RPMI8226 (cell line): ENCODE measurements around the gene STRN.
"Not testable (repeated sequence)": the region's sequence is repeated elsewhere in the genome, so short reads cannot be mapped to it uniquely, and the experiment has no call there.

Source experiments
- DNase-seq: peaks from one replicate; pipeline ENCODE4 v3.0.0-alpha.2; 2015

STRN gene

DNA sequence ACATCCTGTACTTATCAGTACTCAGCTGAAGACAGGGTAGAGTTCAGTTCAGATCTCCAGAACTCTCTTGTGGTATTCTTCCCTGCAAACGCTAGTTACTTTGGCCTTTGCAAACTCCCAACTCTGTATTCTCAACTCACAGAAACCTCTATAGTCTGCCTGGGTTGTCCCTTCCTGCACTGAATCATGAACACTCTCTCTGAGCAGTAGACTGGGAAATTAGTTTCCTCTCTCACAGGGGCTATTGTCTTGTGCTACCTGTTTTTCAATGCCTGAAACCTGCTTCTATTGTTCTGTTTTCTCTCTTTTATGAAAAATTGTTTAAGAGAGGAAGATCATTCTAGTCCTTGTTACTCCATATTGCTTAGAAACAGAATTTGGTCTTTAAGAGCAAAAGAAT, 135.2 kb downstream of the STRN start:
- no peak for DNase-seq

- DNase-seq, result not testable (repeated sequence)
Observed at GRCh38 chr2:36824683-36825082, 141.7 kb downstream of the STRN start.

- DNase-seq, result no peak
Observed at GRCh38 chr2:36824273-36824672, 142.1 kb downstream of the STRN start.

DNA sequence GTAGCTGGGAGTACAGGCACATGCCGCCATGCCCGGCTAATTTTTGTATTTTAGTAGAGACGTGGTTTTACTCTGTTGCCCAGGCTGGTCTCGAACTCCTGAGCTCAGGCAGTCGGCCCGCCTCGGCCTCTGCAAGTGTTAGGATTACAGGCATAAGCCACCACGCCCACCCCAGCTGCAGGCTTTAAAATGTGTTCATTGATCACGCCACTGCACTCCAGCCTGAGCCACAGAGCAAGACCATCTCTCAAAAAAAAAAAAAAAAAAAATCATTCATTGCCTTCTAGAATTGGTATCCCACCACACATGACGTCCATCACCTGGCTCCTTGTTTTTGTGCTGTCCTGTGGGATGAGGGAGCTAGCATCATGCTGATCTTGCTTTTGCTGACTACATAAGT, 142.5 kb downstream of the STRN start:
- no peak for DNase-seq

DNA sequence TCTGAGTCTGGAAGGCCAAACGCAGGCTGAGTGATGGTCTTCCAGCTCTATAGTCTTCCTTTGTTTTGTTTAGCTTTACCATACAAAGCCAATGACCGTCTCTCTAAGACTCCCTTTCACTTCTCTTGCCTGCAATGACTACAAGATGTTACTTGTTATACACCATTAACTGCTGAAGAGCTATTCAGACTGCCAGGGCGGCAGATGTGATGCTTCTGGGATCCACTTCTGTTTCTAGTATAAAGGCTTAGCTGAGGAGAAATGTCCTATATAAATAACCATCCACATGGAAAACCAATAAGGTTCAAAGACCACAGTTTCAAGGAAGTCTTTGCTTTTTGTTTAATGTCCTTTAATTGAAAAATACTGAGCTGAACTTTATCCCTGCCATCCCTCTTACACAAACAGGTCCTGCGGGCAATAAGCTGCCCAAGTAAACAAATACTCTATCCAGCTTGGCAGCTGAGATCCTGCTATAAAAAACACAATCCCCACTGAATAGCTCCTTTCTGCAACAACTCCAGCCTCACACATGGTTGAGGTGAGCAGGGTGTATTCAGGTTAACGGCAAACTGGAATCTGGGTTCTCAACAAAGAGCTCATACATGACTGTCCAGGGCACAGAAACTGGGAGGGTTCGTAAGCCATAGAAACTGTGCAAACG, 145.3 kb downstream of the STRN start:
- DNase-seq, result no peak

DNA sequence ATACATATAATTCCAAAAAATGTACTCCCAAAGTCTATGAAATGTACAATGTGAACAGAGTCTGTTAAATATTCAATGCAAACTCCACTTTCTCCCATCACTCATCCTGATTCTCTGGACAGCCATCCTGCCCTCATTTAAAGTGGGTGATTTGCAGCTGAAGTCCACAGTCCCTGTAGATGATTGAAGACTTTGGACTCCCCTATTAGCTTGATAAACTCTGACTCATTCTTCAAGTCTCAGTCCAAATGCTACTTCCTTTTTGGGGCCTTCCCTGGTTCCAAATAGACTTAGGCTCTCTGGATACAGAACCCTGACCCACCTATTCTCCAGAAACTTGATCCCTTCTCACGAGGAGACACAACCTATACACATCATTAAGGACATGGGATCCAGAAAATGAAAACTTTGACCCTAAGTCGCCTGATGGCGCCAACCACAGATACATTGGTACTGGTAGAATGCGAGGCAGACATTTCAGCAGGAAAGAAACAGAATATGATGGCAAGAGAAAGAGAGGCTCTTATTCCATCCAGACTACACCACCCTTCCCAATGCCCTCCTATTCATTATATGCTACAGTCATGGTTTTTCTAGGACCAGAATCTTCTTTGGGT, 147.1 kb downstream of the STRN start:
- DNase-seq, result no peak

- no peak for DNase-seq
Observed at GRCh38 chr2:36818542-36818941, 147.8 kb downstream of the STRN start.

- no peak for DNase-seq
Observed at GRCh38 chr2:36812196-36812595, 154.1 kb downstream of the STRN start.

GRCh38 chr2:36811071-36811470, 155.3 kb downstream of the STRN start:
- no peak for DNase-seq

DNA sequence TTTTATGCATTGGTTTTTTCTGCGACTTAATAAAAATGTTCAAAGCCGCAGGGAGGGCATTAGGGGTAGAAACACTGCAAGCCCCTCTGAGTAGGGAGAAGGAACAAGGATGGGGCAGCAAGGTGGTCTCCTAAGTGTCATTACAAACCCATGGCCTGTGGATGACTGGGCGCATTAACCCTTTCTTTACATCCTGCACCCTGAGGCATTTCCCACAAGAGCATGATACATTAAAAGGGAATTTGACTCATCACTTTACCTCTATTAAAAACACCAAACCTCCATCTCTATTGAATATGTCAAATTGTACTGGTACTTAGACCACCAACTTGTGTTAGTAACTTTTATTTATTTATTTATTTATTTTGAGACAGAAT, 157.3 kb downstream of the STRN start:
- no peak for DNase-seq

- DNase-seq, result no peak
Observed at GRCh38 chr2:36808386-36809068, 157.8 kb downstream of the STRN start.

- no peak for DNase-seq
Observed at GRCh38 chr2:36807223-36807886, 159.0 kb downstream of the STRN start.

DNA sequence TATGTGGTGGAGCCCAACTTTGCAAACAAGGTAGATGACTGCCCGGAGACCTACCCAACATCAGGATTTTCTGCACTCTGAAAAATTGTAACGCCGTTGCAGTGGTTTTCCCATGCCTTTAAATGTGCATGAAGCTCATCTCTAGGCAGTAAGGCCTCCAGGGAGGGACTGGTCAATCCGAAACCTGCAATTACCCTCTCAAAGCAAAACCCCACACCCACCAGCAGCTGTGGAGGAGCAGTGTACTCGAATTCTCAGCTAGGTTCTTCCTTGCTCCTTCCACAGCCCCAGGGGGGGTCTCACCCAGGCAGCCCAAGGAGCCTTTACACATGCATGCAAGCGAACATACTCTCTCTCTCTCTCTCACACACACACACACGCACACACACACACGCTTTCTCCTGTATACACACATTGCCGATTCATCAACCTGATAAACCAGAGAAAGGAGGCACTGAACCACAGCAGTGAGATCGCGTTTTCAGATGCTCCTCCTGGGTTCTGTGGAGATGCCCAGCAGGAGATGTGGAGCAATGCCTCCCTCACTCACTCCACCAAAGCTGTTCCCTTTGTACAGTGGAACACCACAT, 160.6 kb downstream of the STRN start:
- no peak for DNase-seq

DNA sequence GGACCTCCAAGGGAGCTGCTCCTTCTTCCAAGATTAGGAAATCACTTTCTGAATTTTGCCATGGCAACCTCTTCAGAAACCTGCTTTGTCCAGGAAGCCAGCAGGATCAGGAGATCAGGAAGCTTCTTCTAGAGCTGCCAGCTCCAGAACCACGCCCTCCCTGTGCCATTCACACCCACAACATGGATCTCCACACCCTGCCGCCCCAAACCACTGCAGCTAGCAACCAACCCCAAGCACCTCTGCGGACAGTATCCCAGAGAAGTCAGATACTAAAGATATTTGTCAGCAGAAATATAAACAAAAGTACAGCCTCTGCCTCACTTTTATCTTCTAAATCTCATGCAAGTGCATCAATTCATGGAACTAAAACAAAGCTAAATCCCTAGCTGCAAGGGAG, 163.4 kb downstream of the STRN start:
- no peak for DNase-seq

GRCh38 chr2:36801088-36801487, 165.2 kb downstream of the STRN start:
- no peak for DNase-seq

- no peak for DNase-seq
Observed at GRCh38 chr2:36800381-36800780, 166.0 kb downstream of the STRN start.

- no peak for DNase-seq
Observed at GRCh38 chr2:36798724-36799123, 167.6 kb downstream of the STRN start.

DNA sequence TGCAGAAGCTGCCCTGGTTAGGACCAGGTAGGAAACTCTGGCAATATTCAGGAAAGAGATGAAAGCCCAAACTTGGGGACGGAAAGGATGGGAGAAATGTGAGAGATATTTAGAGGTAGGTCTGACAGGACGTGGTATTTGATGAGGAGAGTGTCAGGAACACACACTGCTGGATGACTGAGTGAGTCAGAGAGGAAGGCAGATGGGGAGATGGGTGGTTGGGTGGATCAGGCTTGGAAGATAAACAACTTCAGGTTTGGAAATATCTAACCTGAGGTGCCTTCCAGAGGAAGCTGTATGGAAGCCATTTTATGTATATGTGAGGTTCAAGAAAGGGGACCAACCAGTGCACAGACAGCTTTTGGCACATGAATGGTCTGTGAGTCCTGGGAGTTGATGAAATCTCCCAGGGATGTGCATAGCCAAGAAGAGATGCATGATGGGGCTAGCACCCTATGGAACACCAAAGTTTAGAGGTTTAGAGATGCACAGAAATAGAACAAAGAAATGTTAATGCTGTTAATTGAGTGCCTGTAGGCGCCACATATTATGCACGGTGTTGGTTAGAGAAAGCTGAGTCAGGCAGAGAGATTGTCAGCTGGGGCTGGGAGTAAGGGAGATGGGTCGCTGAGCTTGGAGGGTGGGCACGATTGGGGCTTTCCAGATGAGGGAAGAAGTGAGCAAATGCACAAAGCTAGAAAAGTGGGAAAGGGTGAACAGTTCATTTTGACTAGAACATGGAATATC, 168.8 kb downstream of the STRN start:
- DNase-seq, result no peak
